Upper lobe of right lung (tissue), 1 donor: ENCODE data around the gene CNTNAP2. TPM values are rescaled to one million over a fixed set of nuclear protein-coding genes. Genes with fewer than 3 reads are reported as not detected.

ENCODE experiments used
- ATAC-seq: fragments of 200-7000 bp; cut with Tn5 transposase; one replicate; pipeline ENCODE4 v1.9.1; 2020; ENCODE audit warnings: mild to moderate bottlenecking, moderate library complexity
- DNase-seq: peaks from one replicate; pipeline ENCODE4 v3.0.0-alpha.2; 2020
- H3K27ac ChIP-seq: fragments of 200-600 bp; one replicate; pipeline ENCODE4 v1.8.0; 2022
- H3K27me3 ChIP-seq: fragments of 200-600 bp; one replicate; pipeline ENCODE4 v1.8.0; 2022; ENCODE audit warnings: mild to moderate bottlenecking
- H3K36me3 ChIP-seq: fragments of 200-600 bp; one replicate; pipeline ENCODE4 v1.8.0; 2022
- H3K4me1 ChIP-seq: fragments of 200-600 bp; one replicate; pipeline ENCODE4 v1.8.0; 2022
- H3K4me3 ChIP-seq: fragments of 200-600 bp; one replicate; pipeline ENCODE4 v1.8.0; 2022; ENCODE audit warnings: mild to moderate bottlenecking
- H3K9me3 ChIP-seq: fragments of 200-600 bp; one replicate; pipeline ENCODE4 v1.8.0; 2022
- intact Hi-C: fragments of 100-400 bp; cut with DNase I; formaldehyde crosslinking; loops from one replicate; pipeline ENCODE4 v1.11.0; 2022
- total RNA-seq: library from RNA; stranded (reverse); fragmentation: NEBNext Ultra II Directional; extraction: Animal tissue kit (Norgen Biotek cat#: 25700); gene quantifications from one replicate; pipeline ENCODE4 v1.2.1, GENCODE V29; 2021
- TF ChIP-seq, protein P1 (sequence below): fragments of 200-600 bp; IDR thresholded peaks from one replicate; pipeline ENCODE4 v1.8.0; 2022; ENCODE audit warnings: antibody characterized with exemption
- donor health status: DM: no; HTN: yes; CAD: no; lungs with severe emphysema.

The CNTNAP2 gene
- total RNA-seq, 1 donor from 2014 or later: 0.41 TPM

DNA sequence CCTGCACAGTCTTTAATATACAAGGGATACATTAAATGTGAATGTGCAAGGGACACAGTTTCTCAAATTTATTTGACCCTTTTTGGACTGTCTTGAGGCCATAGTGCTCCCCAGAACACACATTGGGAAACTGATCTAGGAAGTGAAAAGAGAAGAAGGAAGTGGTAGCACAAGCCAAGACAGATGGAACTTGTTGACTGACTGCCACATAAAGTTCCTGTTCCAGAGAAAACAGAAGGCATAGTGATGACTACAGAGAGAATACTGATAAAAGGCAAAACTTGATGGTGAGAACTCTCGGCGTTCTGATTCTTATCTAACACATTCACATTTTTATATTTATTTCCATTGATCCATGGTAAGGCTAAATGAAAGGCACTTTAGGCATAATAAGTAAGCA, 1216.4 kb downstream of the CNTNAP2 start:
- ATAC-seq (no peak), DNase-seq (no peak)
- no peaks in the 10 kb centered on the region for H3K36me3 ChIP-seq
- no peak overlapping the region for H3K4me3 ChIP-seq
- no peaks in the 10 kb centered on the region for H3K27me3 ChIP-seq
- no peaks in the 10 kb centered on the region for H3K9me3 ChIP-seq
- TF ChIP-seq, protein P1, sequence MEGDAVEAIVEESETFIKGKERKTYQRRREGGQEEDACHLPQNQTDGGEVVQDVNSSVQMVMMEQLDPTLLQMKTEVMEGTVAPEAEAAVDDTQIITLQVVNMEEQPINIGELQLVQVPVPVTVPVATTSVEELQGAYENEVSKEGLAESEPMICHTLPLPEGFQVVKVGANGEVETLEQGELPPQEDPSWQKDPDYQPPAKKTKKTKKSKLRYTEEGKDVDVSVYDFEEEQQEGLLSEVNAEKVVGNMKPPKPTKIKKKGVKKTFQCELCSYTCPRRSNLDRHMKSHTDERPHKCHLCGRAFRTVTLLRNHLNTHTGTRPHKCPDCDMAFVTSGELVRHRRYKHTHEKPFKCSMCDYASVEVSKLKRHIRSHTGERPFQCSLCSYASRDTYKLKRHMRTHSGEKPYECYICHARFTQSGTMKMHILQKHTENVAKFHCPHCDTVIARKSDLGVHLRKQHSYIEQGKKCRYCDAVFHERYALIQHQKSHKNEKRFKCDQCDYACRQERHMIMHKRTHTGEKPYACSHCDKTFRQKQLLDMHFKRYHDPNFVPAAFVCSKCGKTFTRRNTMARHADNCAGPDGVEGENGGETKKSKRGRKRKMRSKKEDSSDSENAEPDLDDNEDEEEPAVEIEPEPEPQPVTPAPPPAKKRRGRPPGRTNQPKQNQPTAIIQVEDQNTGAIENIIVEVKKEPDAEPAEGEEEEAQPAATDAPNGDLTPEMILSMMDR: no peak
- no peak overlapping the region for H3K27ac ChIP-seq
- no peaks in the 10 kb centered on the region for H3K4me1 ChIP-seq
- intact Hi-C loops: no loop called here

DNA sequence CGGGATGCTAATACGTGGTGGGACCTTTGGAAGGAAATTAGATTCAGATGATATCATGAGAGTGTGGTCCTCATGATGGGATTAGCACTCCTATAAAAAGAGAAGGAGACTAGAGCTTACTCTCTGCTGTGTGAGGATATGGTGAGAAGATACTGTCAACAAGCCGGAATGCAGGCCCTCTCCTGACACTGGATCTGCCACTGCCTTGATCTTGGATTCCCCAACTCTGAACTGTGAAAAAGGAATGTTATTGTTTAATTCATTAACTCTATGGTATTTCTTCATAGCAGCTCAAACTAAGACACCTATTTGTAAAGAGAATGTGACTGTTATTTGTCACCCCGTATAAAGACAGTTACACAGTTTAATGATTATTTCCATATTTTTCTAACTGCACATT, 1246.5 kb downstream of the CNTNAP2 start:
- no peak for ATAC-seq
- Histone ChIP-seq H3K9me3 (no peaks in the 10 kb centered on the region), H3K27ac (no peak overlapping the region), H3K36me3 (no peaks in the 10 kb centered on the region), H3K4me1 (no peaks in the 10 kb centered on the region), H3K27me3 (no peaks in the 10 kb centered on the region), H3K4me3 (no peak overlapping the region)
- intact Hi-C loops: no loop called here
- no peak for DNase-seq
- TF ChIP-seq, protein P1: no peak

DNA sequence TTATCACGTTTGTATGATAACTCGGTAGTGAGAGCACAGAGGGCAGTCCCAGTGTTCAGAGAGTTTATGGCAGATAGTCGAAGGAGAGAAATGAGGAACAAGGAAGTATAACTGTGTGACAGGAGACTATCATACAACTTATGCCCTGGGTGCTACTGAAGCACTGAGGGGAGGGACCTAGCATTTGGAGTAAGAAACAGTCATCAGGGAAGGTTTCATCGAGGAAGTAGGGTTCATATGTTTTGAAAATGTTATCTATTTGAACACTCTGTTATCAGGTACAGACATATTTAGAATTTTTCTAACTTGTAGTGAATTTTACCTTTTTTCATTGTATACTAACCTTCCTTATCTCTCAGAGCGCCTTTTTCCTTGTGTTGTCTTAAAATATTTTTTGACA, 1259.6 kb downstream of the CNTNAP2 start:
- TF ChIP-seq, protein P1: no peak
- H3K9me3 ChIP-seq: no peaks in the 10 kb centered on the region
- no peak overlapping the region for H3K27ac ChIP-seq
- H3K27me3 ChIP-seq: no peaks in the 10 kb centered on the region
- no peak overlapping the region for H3K4me3 ChIP-seq
- ATAC-seq: no peak
- intact Hi-C loops: no loop called here
- no peak for DNase-seq
- H3K36me3 ChIP-seq: no peaks in the 10 kb centered on the region
- H3K4me1 ChIP-seq: no peaks in the 10 kb centered on the region

DNA sequence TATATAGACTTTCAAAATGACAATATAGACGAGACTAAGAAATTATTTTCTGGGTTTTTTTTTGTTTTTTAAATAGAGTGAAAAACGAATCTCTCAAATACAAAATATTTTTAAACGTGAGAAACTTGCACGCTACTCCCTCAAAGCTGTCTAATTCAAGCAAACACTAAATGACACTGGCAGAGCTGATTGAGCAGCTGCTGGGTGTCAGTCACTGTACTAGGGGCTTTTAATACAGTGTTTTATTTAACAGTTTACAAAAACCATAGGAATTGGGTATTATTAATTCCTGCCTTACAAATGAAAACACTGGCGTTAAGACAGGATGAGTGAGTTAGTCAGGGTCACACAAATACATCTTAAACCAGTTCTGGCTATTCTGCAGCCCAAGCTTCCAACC, 1264.3 kb downstream of the CNTNAP2 start:
- Histone ChIP-seq H3K36me3 (no peaks in the 10 kb centered on the region), H3K27me3 (no peaks in the 10 kb centered on the region), H3K4me3 (no peak overlapping the region), H3K27ac (no peak overlapping the region), H3K4me1 (no peaks in the 10 kb centered on the region), H3K9me3 (no peaks in the 10 kb centered on the region)
- DNase-seq: no peak
- ATAC-seq: no peak
- TF ChIP-seq, protein P1: no peak
- intact Hi-C loops: no loop called here

DNA sequence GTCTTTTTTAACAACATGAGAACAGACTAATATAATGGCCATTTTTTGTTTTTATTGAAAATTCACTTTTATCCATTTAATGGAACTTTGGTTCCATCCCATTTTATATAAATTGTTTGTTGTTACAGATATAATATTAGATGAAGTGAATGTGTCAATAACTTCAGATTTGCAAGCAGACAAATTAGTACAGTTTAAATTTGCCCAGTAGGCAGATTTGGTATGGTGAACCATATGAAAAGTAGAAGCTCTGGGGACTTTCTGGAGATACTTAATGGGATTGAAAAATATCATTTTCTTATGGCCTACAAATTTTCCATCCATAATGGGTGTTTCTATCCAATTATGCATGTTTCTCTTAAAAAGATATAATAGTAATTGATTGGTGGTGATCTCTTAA, 1277.7 kb downstream of the CNTNAP2 start:
- H3K27me3 ChIP-seq: no peaks in the 10 kb centered on the region
- H3K4me1 ChIP-seq: no peaks in the 10 kb centered on the region
- no peak for DNase-seq
- intact Hi-C loops: no loop called here
- TF ChIP-seq, protein P1: no peak
- H3K27ac ChIP-seq: no peak overlapping the region
- no peaks in the 10 kb centered on the region for H3K9me3 ChIP-seq
- H3K36me3 ChIP-seq: no peaks in the 10 kb centered on the region
- H3K4me3 ChIP-seq: no peak overlapping the region
- no peak for ATAC-seq

DNA sequence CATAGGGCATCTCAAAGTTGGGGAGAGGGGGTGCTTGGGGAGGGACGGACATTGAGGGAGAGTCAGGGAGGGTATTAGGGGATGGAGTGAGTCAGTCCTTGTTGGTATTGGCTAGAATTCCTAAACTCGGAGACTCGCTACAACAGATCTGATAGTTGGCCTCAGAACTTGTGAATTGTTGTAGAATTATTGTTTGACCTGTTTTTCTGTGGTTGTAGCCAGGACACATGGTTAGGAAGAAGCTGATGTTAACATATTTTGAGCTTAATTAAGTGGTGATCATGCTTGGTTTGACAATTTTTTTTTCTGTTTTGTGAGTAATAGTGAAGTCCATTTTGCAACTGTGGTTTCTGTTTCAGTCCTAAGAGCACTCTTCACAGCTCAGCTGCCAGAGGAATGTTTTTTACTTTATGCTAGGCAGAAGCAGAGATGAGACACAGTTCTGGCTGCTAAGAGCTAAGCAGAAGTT, 1283.7 kb downstream of the CNTNAP2 start:
- no peak overlapping the region for H3K4me3 ChIP-seq
- H3K4me1 ChIP-seq: no peaks in the 10 kb centered on the region
- intact Hi-C loops: no loop called here
- peak; percentile 55 for ATAC-seq
- H3K27me3 ChIP-seq: no peaks in the 10 kb centered on the region
- no peaks in the 10 kb centered on the region for H3K36me3 ChIP-seq
- no peak for DNase-seq
- H3K27ac ChIP-seq: no peak overlapping the region
- TF ChIP-seq, protein P1: no peak
- H3K9me3 ChIP-seq: no peaks in the 10 kb centered on the region
